H1 (cell line): Measurements from ENCODE around the gene HSPA1L. TPM values are rescaled to one million over a fixed set of nuclear protein-coding genes. Genes with fewer than 3 reads are reported as not detected.

ENCODE experiments used
- CBX5 ChIP-seq: fragments of 300-800, 300-1000 bp; sonication (generic); IDR thresholded peaks from 2 replicates; pipeline ENCODE4 v1.7.1; 2016; ENCODE audit warnings: antibody characterized with exemption, low read length, low read depth
- KDM5A ChIP-seq: fragments of 200-600 bp; IDR thresholded peaks from 2 replicates; pipeline ENCODE4 v1.7.1; 2012; ENCODE audit warnings: mild to moderate bottlenecking, low read length, inconsistent platforms, mixed read lengths
- SRF ChIP-seq: IDR thresholded peaks from 2 replicates; pipeline ENCODE4 v1.6.1; 2011; ENCODE audit warnings: mild to moderate bottlenecking, low read depth, low read length, moderate library complexity
- SUZ12 ChIP-seq: fragments of 200-600 bp; sonication (generic); IDR thresholded peaks from 2 replicates; pipeline ENCODE4 v1.6.1; 2012; ENCODE audit warnings: mild to moderate bottlenecking, inconsistent platforms, low read length, moderate library complexity, mixed read lengths
- TAF7 ChIP-seq: optimal IDR thresholded peaks from 2 replicates; pipeline ENCODE3; 2011; ENCODE audit warnings: low read depth, mild to moderate bottlenecking, inconsistent platforms, low read length, moderate library complexity, borderline replicate concordance
- polyA plus RNA-seq, 7 experiments: library from polyadenylated mRNA; depleted of rRNA in 3 of 7; stranded (reverse) in 5 of 7; unstranded in 2 of 7; fragments of >200 nt in 5 of 7; fragments of 200-250 nt in 2 of 7; gene quantifications; 1 replicate in 5 of 7; 2 replicates in 1 of 7; 4 replicates in 1 of 7; pipeline versions ENCODE4 v1.2.1 to v1.2.3, GENCODE V29; 2011 to 2013; ENCODE audit warnings: missing spikeins in 2 of 7, mixed read lengths in 2 of 7
- total RNA-seq: library from RNA; stranded (reverse); fragmentation: NEBNext Ultra II Directional; extraction: Animal tissue kit (Norgen Biotek cat#: 25700); gene quantifications from 2 replicates; pipeline ENCODE4 v1.2.1, GENCODE V29; 2021

The HSPA1L gene
- total and polyA plus RNA-seq, 2 of the 8 experiments (the other 6 are each of a cell fraction or from before 2014, with no cell fraction given) = 1.00 to 1.9 TPM

GRCh38 chr6:31851485-31851832, 36.4 kb upstream of the HSPA1L start (continued):
- TF ChIP-seq SRF = no peak
- TF ChIP-seq KDM5A = no peak
- no peak for TF ChIP-seq SUZ12
- no peak for TF ChIP-seq CBX5
- no peak for TF ChIP-seq TAF7
